ENCODE results near the gene RBM26. TPM values are rescaled to one million over a fixed set of nuclear protein-coding genes. Genes with fewer than 3 reads are reported as not detected.

Gene RBM26, protein sequence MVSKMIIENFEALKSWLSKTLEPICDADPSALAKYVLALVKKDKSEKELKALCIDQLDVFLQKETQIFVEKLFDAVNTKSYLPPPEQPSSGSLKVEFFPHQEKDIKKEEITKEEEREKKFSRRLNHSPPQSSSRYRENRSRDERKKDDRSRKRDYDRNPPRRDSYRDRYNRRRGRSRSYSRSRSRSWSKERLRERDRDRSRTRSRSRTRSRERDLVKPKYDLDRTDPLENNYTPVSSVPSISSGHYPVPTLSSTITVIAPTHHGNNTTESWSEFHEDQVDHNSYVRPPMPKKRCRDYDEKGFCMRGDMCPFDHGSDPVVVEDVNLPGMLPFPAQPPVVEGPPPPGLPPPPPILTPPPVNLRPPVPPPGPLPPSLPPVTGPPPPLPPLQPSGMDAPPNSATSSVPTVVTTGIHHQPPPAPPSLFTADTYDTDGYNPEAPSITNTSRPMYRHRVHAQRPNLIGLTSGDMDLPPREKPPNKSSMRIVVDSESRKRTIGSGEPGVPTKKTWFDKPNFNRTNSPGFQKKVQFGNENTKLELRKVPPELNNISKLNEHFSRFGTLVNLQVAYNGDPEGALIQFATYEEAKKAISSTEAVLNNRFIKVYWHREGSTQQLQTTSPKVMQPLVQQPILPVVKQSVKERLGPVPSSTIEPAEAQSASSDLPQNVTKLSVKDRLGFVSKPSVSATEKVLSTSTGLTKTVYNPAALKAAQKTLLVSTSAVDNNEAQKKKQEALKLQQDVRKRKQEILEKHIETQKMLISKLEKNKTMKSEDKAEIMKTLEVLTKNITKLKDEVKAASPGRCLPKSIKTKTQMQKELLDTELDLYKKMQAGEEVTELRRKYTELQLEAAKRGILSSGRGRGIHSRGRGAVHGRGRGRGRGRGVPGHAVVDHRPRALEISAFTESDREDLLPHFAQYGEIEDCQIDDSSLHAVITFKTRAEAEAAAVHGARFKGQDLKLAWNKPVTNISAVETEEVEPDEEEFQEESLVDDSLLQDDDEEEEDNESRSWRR
- total RNA-seq (2021; ENCODE audit: unreplicated experiment) (32.2 TPM), Bru-seq, nascent RNA (percentile 92 among the genes with signal in this experiment), BruChase-seq, experiment 1, labeled RNA remaining after a 2-hour chase (percentile 90 among the genes with signal in this experiment), BruChase-seq, experiment 2, labeled RNA remaining after a 6-hour chase (percentile 81 among the genes with signal in this experiment)
- polyA plus RNA-seq (2012; ENCODE audit: insufficient read length): 13.4 TPM
- long read RNA-seq, full-length matches to known transcripts: 4 of 31 reads
- long read RNA-seq, partial matches to known transcripts: 12 of 31 reads
- long read RNA-seq, other reads (novel, unspliced or antisense): 15 of 31 reads

DNA sequence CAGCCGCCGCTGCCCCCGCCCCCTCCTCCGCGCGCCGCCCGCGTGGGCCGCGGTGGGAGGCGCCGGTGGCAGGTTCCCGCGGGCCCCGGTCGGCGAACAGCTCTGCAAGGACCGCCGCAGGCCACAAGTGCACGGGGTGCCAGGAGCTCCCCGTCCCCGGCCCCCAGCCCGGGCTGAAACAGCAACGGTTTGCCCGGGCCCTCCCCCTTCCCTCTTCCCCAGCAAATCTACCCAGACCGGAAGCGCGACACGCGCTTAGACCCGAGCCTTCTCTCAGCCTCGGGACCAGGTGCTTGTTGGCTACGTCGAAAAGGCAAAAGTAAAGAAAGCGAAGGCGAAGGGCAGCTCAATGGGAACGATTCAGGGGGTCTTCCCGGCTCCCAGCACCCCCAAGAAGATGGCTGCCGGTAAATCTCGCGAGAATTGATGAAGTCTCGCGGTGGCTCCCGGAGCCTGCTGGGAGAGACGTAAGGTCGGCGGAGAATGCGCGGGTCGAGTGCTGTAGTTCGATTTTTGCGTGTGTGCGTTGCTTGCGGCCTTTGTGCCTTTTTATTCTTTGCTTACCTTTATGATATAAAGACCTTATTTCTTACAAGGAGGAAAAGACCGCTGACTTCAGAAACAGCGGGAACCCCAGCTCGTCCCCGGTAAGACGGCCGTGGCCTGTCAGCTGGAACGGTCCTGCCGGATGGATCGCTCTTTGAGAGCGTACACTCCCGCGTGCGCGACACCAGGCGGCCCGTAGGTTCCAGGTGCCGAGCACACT, at the start of gene RBM26:
Gene RBM26, minus strand, starts transcription at position 425 of the 766 bp plus-strand sequence. CDS start 481 bp downstream, outside the sequence.
- Histone ChIP-seq H3K4me3 (ENCODE audit: low read depth in 2 of 2, low read length in 2 of 2) (peak within 1 kb of the TSS; percentile 79 to 92), H3K4me1 (ENCODE audit: control insufficient read depth, insufficient read depth, low read length) (peaks cover 28% of the 10 kb centered on the region), H3K36me3 (ENCODE audit: control insufficient read depth, insufficient read depth, low read length) (peaks cover 10% of the 10 kb centered on the region), H3K9me3 (ENCODE audit: control insufficient read depth, insufficient read depth, low read depth, low read length) (no peaks in the 10 kb centered on the region), H3K27me3 (ENCODE audit: control insufficient read depth, insufficient read depth, low read length) (no peaks in the 10 kb centered on the region), H3K27ac (ENCODE audit: low read length) (peak within 1 kb of the TSS; percentile 92)
- DNase-seq (ENCODE audit: low read depth, low spot score) (peak; percentile 70), ATAC-seq (peak; percentile 95)
- intact Hi-C loops (cut with micrococcal nuclease; ENCODE audit: unreplicated experiment) (no loop called here), in situ Hi-C loops (cut with HindIII; ENCODE audit: low pct_unique_long_range_greater_than_20kb, low sequenced_read_pairs) (no loop called here)
- CTCF ChIA-PET: no interaction called here
- POLR2A ChIA-PET: interaction anchor here (0.8 kb wide), 1 partner anchor 77 kb away, joined by 4 read pairs; no protein-coding TSS in a partner anchor
- BruUV-seq (replicated peaks): no TSS peak
- TF ChIP-seq TCF7L2 (IDR thresholded peaks at IDR 0.05; ENCODE audit: low read depth, low read length) (no peak), POLR2AphosphoS5 (IDR thresholded peaks at IDR 0.05; ENCODE audit: low read depth, low read length) (peak; percentile 84; the same call in 1 of the 2 replicates), SIN3A (IDR thresholded peaks at IDR 0.05; ENCODE audit: borderline replicate concordance, insufficient read depth, low read depth, low read length) (peak; percentile 52; the same call in 1 of the 2 replicates)
- TF ChIP-seq, protein P1, sequence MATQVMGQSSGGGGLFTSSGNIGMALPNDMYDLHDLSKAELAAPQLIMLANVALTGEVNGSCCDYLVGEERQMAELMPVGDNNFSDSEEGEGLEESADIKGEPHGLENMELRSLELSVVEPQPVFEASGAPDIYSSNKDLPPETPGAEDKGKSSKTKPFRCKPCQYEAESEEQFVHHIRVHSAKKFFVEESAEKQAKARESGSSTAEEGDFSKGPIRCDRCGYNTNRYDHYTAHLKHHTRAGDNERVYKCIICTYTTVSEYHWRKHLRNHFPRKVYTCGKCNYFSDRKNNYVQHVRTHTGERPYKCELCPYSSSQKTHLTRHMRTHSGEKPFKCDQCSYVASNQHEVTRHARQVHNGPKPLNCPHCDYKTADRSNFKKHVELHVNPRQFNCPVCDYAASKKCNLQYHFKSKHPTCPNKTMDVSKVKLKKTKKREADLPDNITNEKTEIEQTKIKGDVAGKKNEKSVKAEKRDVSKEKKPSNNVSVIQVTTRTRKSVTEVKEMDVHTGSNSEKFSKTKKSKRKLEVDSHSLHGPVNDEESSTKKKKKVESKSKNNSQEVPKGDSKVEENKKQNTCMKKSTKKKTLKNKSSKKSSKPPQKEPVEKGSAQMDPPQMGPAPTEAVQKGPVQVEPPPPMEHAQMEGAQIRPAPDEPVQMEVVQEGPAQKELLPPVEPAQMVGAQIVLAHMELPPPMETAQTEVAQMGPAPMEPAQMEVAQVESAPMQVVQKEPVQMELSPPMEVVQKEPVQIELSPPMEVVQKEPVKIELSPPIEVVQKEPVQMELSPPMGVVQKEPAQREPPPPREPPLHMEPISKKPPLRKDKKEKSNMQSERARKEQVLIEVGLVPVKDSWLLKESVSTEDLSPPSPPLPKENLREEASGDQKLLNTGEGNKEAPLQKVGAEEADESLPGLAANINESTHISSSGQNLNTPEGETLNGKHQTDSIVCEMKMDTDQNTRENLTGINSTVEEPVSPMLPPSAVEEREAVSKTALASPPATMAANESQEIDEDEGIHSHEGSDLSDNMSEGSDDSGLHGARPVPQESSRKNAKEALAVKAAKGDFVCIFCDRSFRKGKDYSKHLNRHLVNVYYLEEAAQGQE (IDR thresholded peaks at IDR 0.05; ENCODE audit: insufficient read depth in 1 of 2, low read depth in 2 of 2, low read length in 1 of 2): no peak

DNA sequence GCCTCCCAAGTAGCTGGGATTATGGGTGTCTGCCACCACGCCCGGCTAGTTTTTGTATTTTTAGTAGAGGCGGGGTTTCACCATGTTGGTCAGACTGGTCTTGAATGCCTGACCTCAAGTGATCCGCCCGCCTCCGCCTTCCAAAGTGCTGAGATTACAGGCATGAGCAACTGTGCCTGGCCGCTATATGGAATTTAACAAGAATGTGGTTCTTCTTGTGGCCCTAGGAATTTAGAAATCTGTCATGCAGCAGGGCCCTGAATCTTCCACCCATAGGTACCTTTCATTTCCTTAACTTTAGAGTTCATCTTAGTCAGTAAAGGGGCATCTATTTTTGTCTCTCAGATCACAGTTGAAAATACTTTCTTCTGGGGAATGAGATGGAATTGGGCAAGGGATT, 49.3 kb upstream of the RBM26 start:
- no peak overlapping the region for H3K4me3 ChIP-seq (ENCODE audit: low read depth in 2 of 2, low read length in 2 of 2)
- ChIA-PET POLR2A (no interaction called here), CTCF (no interaction called here)
- TF ChIP-seq SIN3A (IDR thresholded peaks at IDR 0.05; ENCODE audit: borderline replicate concordance, insufficient read depth, low read depth, low read length) (no peak), TCF7L2 (IDR thresholded peaks at IDR 0.05; ENCODE audit: low read depth, low read length) (no peak), POLR2AphosphoS5 (IDR thresholded peaks at IDR 0.05; ENCODE audit: low read depth, low read length) (no peak)
- TF ChIP-seq, protein P1 (IDR thresholded peaks at IDR 0.05; ENCODE audit: insufficient read depth in 1 of 2, low read depth in 2 of 2, low read length in 1 of 2): no peak
- TF ChIP-seq, protein P2, sequence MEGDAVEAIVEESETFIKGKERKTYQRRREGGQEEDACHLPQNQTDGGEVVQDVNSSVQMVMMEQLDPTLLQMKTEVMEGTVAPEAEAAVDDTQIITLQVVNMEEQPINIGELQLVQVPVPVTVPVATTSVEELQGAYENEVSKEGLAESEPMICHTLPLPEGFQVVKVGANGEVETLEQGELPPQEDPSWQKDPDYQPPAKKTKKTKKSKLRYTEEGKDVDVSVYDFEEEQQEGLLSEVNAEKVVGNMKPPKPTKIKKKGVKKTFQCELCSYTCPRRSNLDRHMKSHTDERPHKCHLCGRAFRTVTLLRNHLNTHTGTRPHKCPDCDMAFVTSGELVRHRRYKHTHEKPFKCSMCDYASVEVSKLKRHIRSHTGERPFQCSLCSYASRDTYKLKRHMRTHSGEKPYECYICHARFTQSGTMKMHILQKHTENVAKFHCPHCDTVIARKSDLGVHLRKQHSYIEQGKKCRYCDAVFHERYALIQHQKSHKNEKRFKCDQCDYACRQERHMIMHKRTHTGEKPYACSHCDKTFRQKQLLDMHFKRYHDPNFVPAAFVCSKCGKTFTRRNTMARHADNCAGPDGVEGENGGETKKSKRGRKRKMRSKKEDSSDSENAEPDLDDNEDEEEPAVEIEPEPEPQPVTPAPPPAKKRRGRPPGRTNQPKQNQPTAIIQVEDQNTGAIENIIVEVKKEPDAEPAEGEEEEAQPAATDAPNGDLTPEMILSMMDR (IDR thresholded peaks at IDR 0.05): no peak
- H3K27ac ChIP-seq (ENCODE audit: low read length): no peak overlapping the region
- H3K27me3 ChIP-seq (ENCODE audit: control insufficient read depth, insufficient read depth, low read length): no peaks in the 10 kb centered on the region; the same call in 1 of the 2 replicates
- no peaks in the 10 kb centered on the region for H3K9me3 ChIP-seq (ENCODE audit: control insufficient read depth, insufficient read depth, low read depth, low read length)
- ATAC-seq: no peak
- intact Hi-C loops (cut with micrococcal nuclease; ENCODE audit: unreplicated experiment) (no loop called here), in situ Hi-C loops (cut with HindIII; ENCODE audit: low pct_unique_long_range_greater_than_20kb, low sequenced_read_pairs) (no loop called here)
- H3K4me1 ChIP-seq (ENCODE audit: control insufficient read depth, insufficient read depth, low read length): no peaks in the 10 kb centered on the region
- no peaks in the 10 kb centered on the region for H3K36me3 ChIP-seq (ENCODE audit: control insufficient read depth, insufficient read depth, low read length)
- no TSS peak for BruUV-seq (replicated peaks)
- no peak for DNase-seq (ENCODE audit: low read depth, low spot score)

All from Panc1 (cell line).